SU-DHL-6 (cell line): ENCODE data around the gene EYS.

Source experiments
- EZH2phosphoT487 ChIP-seq: fragments of 200-600 bp; sonication (generic), shearing (Covaris generic); conservative IDR thresholded peaks from 2 replicates; pipeline ENCODE4 v1.6.1; 2018; ENCODE audit warnings: mild to moderate bottlenecking, antibody characterized with exemption, low read length, moderate library complexity, mixed read lengths
- TF ChIP-seq, protein P1 (sequence below): fragments of 200-600 bp; sonication (generic); IDR thresholded peaks from one replicate; pipeline ENCODE4 v1.5.1; 2017; ENCODE audit warnings: antibody characterized with exemption, mild to moderate bottlenecking, low read length, moderate library complexity; ENCODE audit not compliant: insufficient read depth, poor library complexity, severe bottlenecking

DNA sequence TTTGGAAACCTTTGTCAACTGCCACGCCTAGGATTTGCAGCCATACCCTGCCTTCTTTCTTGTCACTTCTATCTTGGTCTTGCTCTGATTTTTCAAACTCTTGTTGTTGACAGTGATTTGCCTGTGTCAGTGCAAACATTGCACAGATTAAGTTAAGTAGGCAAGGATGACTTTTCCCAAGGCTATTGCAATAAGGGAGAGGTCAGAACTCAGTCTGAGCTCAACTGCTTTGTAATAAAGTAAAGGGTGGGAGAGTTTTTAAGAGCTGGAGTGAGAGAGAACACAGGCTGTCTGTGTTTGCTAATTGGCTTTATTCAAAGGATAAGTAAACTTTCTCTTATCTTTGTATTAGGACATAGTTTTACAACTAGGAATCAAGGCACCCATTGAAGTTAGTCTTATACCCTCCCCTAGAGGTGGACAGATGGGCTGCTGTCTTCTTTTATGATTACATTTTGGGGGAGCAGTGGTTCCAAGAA is 1622.8 kb downstream of the EYS start:
- TF ChIP-seq, protein P1, sequence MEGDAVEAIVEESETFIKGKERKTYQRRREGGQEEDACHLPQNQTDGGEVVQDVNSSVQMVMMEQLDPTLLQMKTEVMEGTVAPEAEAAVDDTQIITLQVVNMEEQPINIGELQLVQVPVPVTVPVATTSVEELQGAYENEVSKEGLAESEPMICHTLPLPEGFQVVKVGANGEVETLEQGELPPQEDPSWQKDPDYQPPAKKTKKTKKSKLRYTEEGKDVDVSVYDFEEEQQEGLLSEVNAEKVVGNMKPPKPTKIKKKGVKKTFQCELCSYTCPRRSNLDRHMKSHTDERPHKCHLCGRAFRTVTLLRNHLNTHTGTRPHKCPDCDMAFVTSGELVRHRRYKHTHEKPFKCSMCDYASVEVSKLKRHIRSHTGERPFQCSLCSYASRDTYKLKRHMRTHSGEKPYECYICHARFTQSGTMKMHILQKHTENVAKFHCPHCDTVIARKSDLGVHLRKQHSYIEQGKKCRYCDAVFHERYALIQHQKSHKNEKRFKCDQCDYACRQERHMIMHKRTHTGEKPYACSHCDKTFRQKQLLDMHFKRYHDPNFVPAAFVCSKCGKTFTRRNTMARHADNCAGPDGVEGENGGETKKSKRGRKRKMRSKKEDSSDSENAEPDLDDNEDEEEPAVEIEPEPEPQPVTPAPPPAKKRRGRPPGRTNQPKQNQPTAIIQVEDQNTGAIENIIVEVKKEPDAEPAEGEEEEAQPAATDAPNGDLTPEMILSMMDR, result no peak
- no peak for TF ChIP-seq EZH2phosphoT487
